ENCODE results near the gene PARVG. TPM values are rescaled to one million over a fixed set of nuclear protein-coding genes. Genes with fewer than 3 reads are reported as not detected.

The PARVG gene
- total RNA-seq, 4 donors from 2014 or later, result 2.4 to 7.1 (median 5.5) TPM

- no peaks in the 10 kb centered on the region for H3K9me3 ChIP-seq
- H3K36me3 ChIP-seq, result no peaks in the 10 kb centered on the region
- no peak overlapping the region for H3K4me3 ChIP-seq (replicated peaks in 1 of 3)
- 70 to 77% methylated on average over 17 to 18 of the region's 18 CpGs for WGBS, 2 donors
- peak in 1 of 2 donors; percentile 14 for DNase-seq
- no peak overlapping the region for H3K27ac ChIP-seq
- H3K4me1 ChIP-seq, result peaks cover 15 to 28% of the 10 kb centered on the region in 2 donors
- TF ChIP-seq POLR2A (IDR thresholded peaks at IDR 0.05), result no peak
- no peak for TF ChIP-seq CTCF (IDR thresholded peaks at IDR 0.05)
- intact Hi-C loops (cut with DNase I), result no loop called here
- no peaks in the 10 kb centered on the region for H3K27me3 ChIP-seq
Measured at GRCh38 chr22:44163536-44163935, 17.2 kb upstream of the PARVG start.

- TF ChIP-seq CTCF (IDR thresholded peaks at IDR 0.05) (no peak), POLR2A (IDR thresholded peaks at IDR 0.05) (no peak)
- H3K9me3 ChIP-seq, result no peaks in the 10 kb centered on the region
- H3K4me1 ChIP-seq, result peaks cover 10 to 23% of the 10 kb centered on the region in 2 donors
- intact Hi-C loops (cut with DNase I), result no loop called here
- H3K27ac ChIP-seq, result peak overlapping the region in 1 of 3 donors; percentile 27
- no peaks in the 10 kb centered on the region for H3K27me3 ChIP-seq
- peak; percentile 81 to 88 for DNase-seq
- 40 to 45% methylated on average over 6 to 11 of the region's 11 CpGs for WGBS, 2 donors
- no peaks in the 10 kb centered on the region for H3K36me3 ChIP-seq
- no peak overlapping the region for H3K4me3 ChIP-seq (replicated peaks in 1 of 3)
Measured at GRCh38 chr22:44164031-44164430, 16.7 kb upstream of the PARVG start.

GRCh38 chr22:44165286-44165874, 15.3 kb upstream of the PARVG start:
- no peak overlapping the region for H3K4me3 ChIP-seq (replicated peaks in 1 of 3)
- intact Hi-C loops (cut with DNase I), result no loop called here
- WGBS, 2 donors, result 88% methylated on average over 12 to 15 of the region's 15 CpGs
- no peaks in the 10 kb centered on the region for H3K27me3 ChIP-seq
- peaks cover 10 to 16% of the 10 kb centered on the region in 2 donors for H3K4me1 ChIP-seq
- H3K27ac ChIP-seq, result no peak overlapping the region
- H3K9me3 ChIP-seq, result no peaks in the 10 kb centered on the region
- no peaks in the 10 kb centered on the region for H3K36me3 ChIP-seq
- DNase-seq, result no peak
- TF ChIP-seq CTCF (IDR thresholded peaks at IDR 0.05) (no peak), POLR2A (IDR thresholded peaks at IDR 0.05) (no peak)

- peaks cover 10 to 16% of the 10 kb centered on the region in 2 donors for H3K4me1 ChIP-seq
- intact Hi-C loops (cut with DNase I), result no loop called here
- 92 to 93% methylated on average over 15 to 18 of the region's 20 CpGs for WGBS, 2 donors
- no peaks in the 10 kb centered on the region for H3K36me3 ChIP-seq
- TF ChIP-seq CTCF (IDR thresholded peaks at IDR 0.05), result no peak
- TF ChIP-seq POLR2A (IDR thresholded peaks at IDR 0.05), result no peak
- H3K27me3 ChIP-seq, result no peaks in the 10 kb centered on the region
- no peak for DNase-seq
- no peak overlapping the region for H3K27ac ChIP-seq
- no peak overlapping the region for H3K4me3 ChIP-seq (replicated peaks in 1 of 3)
- no peaks in the 10 kb centered on the region for H3K9me3 ChIP-seq
Measured at GRCh38 chr22:44166498-44167276, 14.0 kb upstream of the PARVG start.

- Histone ChIP-seq H3K4me1 (peaks cover 10 to 16% of the 10 kb centered on the region in 2 donors), H3K4me3 (replicated peaks in 1 of 3) (no peak overlapping the region), H3K9me3 (no peaks in the 10 kb centered on the region), H3K36me3 (no peaks in the 10 kb centered on the region), H3K27ac (no peak overlapping the region), H3K27me3 (no peaks in the 10 kb centered on the region)
- WGBS, 2 donors, result 83 to 88% methylated on average over 6 to 9 of the region's 12 CpGs
- DNase-seq, result no peak
- intact Hi-C loops (cut with DNase I), result no loop called here
- TF ChIP-seq CTCF (IDR thresholded peaks at IDR 0.05) (no peak), POLR2A (IDR thresholded peaks at IDR 0.05) (no peak)
Measured at GRCh38 chr22:44167501-44167900, 13.2 kb upstream of the PARVG start.
